DOHH2 (cell line): ENCODE measurements around the gene GLCCI1.
"Not testable (repeated sequence)": the region's sequence is repeated elsewhere in the genome, so short reads cannot be mapped to it uniquely, and the experiment has no call there.

Experiments
- H3F3A ChIP-seq: fragments of 200-600 bp; sonication (generic), shearing (Covaris generic); 2 replicates; pipeline ENCODE4 v1.6.0; 2016; ENCODE audit warnings: antibody characterized with exemption, mild to moderate bottlenecking; ENCODE audit not compliant: control insufficient read depth, insufficient read depth
- H3K27ac ChIP-seq: fragments of 200-600 bp; sonication (generic); 2 replicates; pipeline ENCODE4 v1.5.1; 2014; ENCODE audit warnings: low read depth, mild to moderate bottlenecking, low read length, moderate library complexity
- H3K27me3 ChIP-seq: fragments of 200-600 bp; sonication (generic); 2 replicates; pipeline ENCODE4 v1.6.1; 2014; ENCODE audit warnings: mild to moderate bottlenecking, low read length, mixed read lengths; ENCODE audit not compliant: control insufficient read depth
- H3K36me3 ChIP-seq: fragments of 200-600 bp; sonication (generic); 2 replicates; pipeline ENCODE4 v1.6.1; 2014; ENCODE audit warnings: mild to moderate bottlenecking, low read length, moderate library complexity, mixed read lengths; ENCODE audit not compliant: control insufficient read depth
- H3K4me1 ChIP-seq: fragments of 200-600 bp; sonication (generic); 2 replicates; pipeline ENCODE4 v1.6.1; 2014; ENCODE audit warnings: mild to moderate bottlenecking, low read length, mixed read lengths; ENCODE audit not compliant: control insufficient read depth
- H3K4me2 ChIP-seq: fragments of 200-600 bp; sonication (generic); 2 replicates; pipeline ENCODE4 v1.6.0; 2014; ENCODE audit warnings: mild to moderate bottlenecking, low read length, moderate library complexity
- H3K4me3 ChIP-seq: fragments of 200-600 bp; sonication (generic); 2 replicates; pipeline ENCODE4 v1.5.1; 2014; ENCODE audit warnings: mild to moderate bottlenecking, low read length, mixed read lengths
- H3K79me2 ChIP-seq: fragments of 200-600 bp; sonication (generic); 2 replicates; pipeline ENCODE4 v1.6.1; 2014; ENCODE audit warnings: mild to moderate bottlenecking, low read length, mixed read lengths; ENCODE audit not compliant: control insufficient read depth
- H3K9me2 ChIP-seq: fragments of 200-600 bp; sonication (generic); replicated peaks from 2 replicates; pipeline ENCODE4 v1.6.1; 2014; ENCODE audit warnings: mild to moderate bottlenecking, low read length, mixed read lengths; ENCODE audit not compliant: control insufficient read depth
- H3K9me3 ChIP-seq: fragments of 200-600 bp; sonication (generic); 2 replicates; pipeline ENCODE4 v1.6.1; 2014; ENCODE audit warnings: antibody characterized with exemption, low read length, mixed read lengths; ENCODE audit not compliant: control insufficient read depth, insufficient read depth
- H4K20me1 ChIP-seq: fragments of 200-600 bp; sonication (generic); 2 replicates; pipeline ENCODE4 v1.6.0; 2014; ENCODE audit warnings: low read depth, mild to moderate bottlenecking, antibody characterized with exemption, low read length, moderate library complexity; ENCODE audit not compliant: control insufficient read depth, insufficient read depth
- EZH2phosphoT487 ChIP-seq: fragments of 200-600 bp; sonication (generic); IDR thresholded peaks from 2 replicates; pipeline ENCODE4 v1.6.1; 2017; ENCODE audit warnings: borderline replicate concordance, mild to moderate bottlenecking, antibody characterized with exemption, low read length, moderate library complexity, mixed read lengths
- TF ChIP-seq, protein P1 (sequence below): fragments of 200-600 bp; sonication (generic); IDR thresholded peaks from one replicate; pipeline ENCODE4 v1.5.1; 2014; ENCODE audit warnings: antibody characterized with exemption, mild to moderate bottlenecking, low read depth, low read length; ENCODE audit not compliant: poor library complexity, severe bottlenecking

GLCCI1 gene

DNA sequence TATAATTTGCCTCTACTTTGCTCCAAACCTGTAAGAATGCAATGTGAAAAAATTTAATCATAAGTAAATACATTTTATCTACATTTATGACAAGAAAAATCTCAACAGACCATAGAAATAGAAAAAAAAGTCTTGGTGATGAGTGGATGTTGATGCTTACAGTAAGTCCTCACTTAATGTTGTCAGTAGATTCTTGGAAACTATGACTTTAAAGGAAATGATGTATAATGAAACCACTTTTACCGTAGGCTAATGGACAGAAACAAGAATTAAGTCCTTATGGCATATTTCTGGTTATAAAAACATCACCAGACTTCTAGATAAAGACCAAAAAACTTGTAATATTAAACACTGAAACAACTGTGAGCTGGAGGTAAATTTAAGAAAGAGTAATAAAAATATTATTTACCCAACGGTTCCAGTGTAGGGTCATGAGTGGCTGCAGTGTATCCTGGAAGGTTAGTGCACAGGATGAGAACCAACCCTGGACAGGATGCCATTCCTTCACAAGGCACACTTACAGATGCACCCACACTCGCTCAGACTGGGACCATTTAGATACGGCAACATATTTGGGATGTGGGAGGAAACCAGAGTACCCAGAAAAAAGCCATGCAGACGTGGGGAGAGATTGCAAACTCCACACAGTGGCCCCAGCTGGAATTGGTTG lies 76.3 kb downstream of the GLCCI1 start:
- Histone ChIP-seq H3K4me3 (no peak overlapping the region), H3K36me3 (peaks cover 48% of the 10 kb centered on the region), H3K27ac (no peak overlapping the region), H3K79me2 (no peaks in the 10 kb centered on the region), H4K20me1 (no peaks in the 10 kb centered on the region), H3K4me1 (0 out of 2 replicates have a peak, but pooled peaks cover 4% of the 10 kb centered on the region), H3K9me2 (no peaks in the 10 kb centered on the region), H3F3A (peaks cover 4% of the 10 kb centered on the region; the same call in 1 of the 2 replicates), H3K4me2 (no peak overlapping the region), H3K27me3 (no peaks in the 10 kb centered on the region), H3K9me3 (no peaks in the 10 kb centered on the region)
- no peak for TF ChIP-seq EZH2phosphoT487
- TF ChIP-seq, protein P1, sequence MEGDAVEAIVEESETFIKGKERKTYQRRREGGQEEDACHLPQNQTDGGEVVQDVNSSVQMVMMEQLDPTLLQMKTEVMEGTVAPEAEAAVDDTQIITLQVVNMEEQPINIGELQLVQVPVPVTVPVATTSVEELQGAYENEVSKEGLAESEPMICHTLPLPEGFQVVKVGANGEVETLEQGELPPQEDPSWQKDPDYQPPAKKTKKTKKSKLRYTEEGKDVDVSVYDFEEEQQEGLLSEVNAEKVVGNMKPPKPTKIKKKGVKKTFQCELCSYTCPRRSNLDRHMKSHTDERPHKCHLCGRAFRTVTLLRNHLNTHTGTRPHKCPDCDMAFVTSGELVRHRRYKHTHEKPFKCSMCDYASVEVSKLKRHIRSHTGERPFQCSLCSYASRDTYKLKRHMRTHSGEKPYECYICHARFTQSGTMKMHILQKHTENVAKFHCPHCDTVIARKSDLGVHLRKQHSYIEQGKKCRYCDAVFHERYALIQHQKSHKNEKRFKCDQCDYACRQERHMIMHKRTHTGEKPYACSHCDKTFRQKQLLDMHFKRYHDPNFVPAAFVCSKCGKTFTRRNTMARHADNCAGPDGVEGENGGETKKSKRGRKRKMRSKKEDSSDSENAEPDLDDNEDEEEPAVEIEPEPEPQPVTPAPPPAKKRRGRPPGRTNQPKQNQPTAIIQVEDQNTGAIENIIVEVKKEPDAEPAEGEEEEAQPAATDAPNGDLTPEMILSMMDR, result no peak

DNA sequence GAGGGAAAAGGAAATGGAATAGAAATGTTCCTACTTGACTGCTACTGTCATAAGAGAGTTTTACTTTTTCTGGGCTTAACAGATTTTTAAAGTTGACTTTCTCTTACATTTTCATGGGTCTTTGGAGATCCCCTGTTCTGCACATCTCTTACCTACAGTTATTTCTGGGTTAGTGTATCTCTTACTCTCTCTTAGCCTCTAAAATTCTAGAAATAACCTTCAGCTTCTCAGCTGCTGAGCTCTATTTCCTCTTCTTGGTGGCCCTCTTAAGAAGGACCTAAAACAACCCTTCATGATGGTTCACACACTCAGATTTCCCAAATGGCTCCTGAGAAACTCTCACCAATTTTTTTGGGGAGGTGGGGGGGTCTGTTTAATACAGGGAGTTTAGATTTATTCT lies 79.5 kb downstream of the GLCCI1 start:
- Histone ChIP-seq H3K36me3 (peaks cover 33% of the 10 kb centered on the region), H3K79me2 (peaks cover 17% of the 10 kb centered on the region)
- not testable (repeated sequence) for H3K9me2 ChIP-seq, H3K4me2 ChIP-seq, H3F3A ChIP-seq, H3K4me1 ChIP-seq, H3K4me3 ChIP-seq, H4K20me1 ChIP-seq, H3K27me3 ChIP-seq, H3K9me3 ChIP-seq, H3K27ac ChIP-seq

DNA sequence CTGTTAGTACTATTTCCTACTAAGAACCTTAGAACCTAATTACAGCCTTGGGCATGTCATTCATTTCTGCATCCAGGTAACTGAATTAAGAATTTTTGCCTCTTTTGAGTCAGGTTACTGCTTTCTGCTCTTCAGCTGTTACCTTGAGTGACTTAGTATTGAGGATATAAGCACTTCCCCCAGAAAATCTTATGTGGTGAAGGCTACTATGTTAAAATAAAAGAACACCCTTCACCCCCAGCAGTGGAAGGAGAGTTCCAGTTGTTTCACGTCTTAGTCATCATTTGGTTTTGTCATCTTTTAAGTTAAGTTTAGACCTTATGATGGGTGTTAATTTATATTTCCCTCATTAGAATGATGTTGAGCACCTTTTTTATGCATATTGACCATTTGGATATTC lies 82.8 kb downstream of the GLCCI1 start:
- H3K79me2 ChIP-seq, result peaks cover 17% of the 10 kb centered on the region
- H3K4me1 ChIP-seq, result 0 out of 2 replicates have a peak, but pooled peaks cover 4% of the 10 kb centered on the region
- no peaks in the 10 kb centered on the region for H3K9me3 ChIP-seq
- TF ChIP-seq, protein P1, result no peak
- TF ChIP-seq EZH2phosphoT487, result no peak
- peaks cover 4% of the 10 kb centered on the region; the same call in 1 of the 2 replicates for H3F3A ChIP-seq
- peaks cover 39% of the 10 kb centered on the region for H3K36me3 ChIP-seq
- H3K27me3 ChIP-seq, result no peaks in the 10 kb centered on the region
- no peak overlapping the region for H3K4me3 ChIP-seq
- no peak overlapping the region for H3K4me2 ChIP-seq
- H3K9me2 ChIP-seq, result no peaks in the 10 kb centered on the region
- no peak overlapping the region for H3K27ac ChIP-seq
- no peaks in the 10 kb centered on the region for H4K20me1 ChIP-seq

DNA sequence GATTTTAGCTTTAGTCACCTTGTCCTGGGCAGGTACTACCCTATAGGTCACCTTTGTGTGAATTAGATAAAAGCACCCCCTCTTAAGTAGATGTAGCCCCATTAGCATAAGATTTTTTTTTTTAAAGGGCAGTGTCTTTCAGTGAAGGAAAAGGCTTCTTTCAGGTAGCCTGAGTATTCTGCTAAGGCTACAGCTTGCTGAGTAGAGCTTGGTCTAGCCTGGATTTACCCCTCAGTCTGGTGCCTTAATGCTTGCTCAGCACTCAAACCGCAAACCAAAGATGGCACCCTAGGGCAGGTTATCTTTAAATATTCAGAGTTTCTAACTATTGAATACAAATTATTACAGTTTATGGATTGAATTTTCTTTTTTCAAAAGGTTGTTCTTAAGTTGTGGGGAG lies 83.4 kb downstream of the GLCCI1 start:
- Histone ChIP-seq H3K79me2 (peaks cover 17% of the 10 kb centered on the region), H3K4me1 (0 out of 2 replicates have a peak, but pooled peaks cover 4% of the 10 kb centered on the region), H3K27ac (no peak overlapping the region), H3K9me3 (no peaks in the 10 kb centered on the region), H3K27me3 (no peaks in the 10 kb centered on the region), H3F3A (peaks cover 7% of the 10 kb centered on the region; the same call in 1 of the 2 replicates), H3K4me2 (no peak overlapping the region), H3K4me3 (no peak overlapping the region), H3K9me2 (no peaks in the 10 kb centered on the region), H4K20me1 (no peaks in the 10 kb centered on the region), H3K36me3 (peaks cover 45% of the 10 kb centered on the region)
- TF ChIP-seq, protein P1, result no peak
- TF ChIP-seq EZH2phosphoT487, result no peak
